GM19463 (cell line): ENCODE results near the gene CCNQ.
A peak's percentile ranks its signal among the peaks of the same experiment; 100 is the strongest.

ENCODE experiments used
- ATAC-seq: cut with Tn5 transposase; IDR thresholded peaks from one replicate; pipeline ENCODE4 v1.9.1; 2021; ENCODE audit warnings: mild to moderate bottlenecking, moderate library complexity; ENCODE audit not compliant: unreplicated experiment

Gene CCNQ

GRCh38 chrX:153637121-153638040 lies 38.4 kb upstream of the CCNQ start:
- ATAC-seq = no peak

- no peak for ATAC-seq
These were observed 37.8 kb upstream of the CCNQ start for GRCh38 chrX:153636716-153637115.

DNA sequence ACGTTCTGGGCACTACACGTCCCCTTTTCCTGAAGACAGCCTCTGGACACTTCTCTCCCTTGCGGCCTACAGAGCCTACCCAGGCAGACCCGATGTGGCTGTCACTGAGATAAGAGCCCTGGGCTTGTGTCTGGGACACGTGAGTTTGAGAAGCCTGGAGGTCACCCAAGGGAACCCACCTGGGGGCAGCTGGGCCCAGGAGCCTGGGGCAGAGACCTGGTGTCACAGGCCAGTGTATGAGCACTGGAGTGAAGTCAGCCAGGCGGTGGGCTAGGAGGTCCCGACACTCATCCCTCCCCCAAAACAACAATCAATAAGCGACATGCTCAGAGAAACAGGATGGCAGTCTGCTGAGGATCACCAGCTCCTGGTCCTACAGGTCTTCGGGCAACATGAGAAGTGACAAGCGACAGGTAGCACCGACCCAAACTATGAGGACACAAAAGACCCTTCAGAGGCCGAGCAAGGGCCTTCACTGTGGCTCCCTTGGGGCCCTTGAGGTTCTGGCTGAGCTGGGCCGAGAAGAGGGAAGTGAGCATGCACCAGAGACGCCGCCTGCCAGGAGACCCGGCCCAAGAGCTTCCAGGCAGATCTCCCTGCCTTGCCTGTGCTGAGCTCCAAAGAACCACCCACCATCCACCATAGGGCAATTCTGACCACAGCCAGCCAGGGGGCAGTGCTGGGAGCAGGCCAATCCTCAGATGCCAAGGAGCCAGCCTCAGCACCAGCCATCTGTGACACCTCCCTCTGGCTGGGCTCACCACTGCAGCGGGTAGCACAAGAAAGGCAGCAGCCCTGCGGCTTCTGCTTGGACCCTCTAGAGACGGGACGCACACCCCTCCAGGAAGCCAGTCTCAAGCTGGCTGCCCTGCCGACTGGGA lies 37.1 kb upstream of the CCNQ start:
- ATAC-seq = peak; percentile 84

DNA sequence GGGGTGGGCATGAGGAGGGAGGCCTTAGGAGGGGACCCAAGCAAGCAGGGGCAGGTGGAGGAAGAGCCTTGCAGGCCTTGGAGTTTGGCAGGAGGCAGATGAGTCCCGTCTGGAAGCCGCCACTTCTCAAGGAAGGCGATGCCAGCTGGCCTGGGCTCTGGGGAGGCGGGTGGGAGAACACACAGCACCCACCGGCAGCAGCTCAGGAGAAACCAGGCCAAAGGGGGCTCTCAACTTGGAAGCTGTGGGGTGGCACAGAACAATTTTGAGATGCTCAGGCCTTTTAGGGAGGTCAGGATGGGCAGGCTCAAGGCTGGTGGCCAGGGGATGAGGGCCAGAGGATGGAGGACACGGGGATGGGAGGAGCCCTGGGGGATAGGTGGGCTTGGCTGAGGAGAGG lies 36.4 kb upstream of the CCNQ start:
- no peak for ATAC-seq

DNA sequence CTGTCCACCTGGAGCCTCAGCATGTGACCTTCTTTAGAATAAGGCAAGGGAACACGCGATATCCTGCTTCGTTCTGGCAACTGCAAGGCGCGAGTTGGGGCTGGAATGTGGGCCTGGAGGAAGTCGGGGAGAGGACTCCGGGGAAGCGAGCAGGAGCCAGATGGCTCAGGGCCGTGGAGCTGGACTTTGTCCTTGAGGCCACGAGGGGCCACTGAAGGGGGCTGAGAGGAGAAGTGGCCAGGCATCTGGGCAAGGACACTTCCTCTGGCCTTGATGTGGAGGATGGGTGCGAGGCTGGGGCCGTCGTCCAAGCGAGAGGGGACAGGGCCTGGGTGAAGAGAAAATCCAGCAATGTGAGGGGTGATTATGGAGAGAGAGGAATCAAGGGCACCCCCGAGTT lies 35.9 kb upstream of the CCNQ start:
- ATAC-seq = no peak

- ATAC-seq = no peak
These were observed 35.3 kb upstream of the CCNQ start for GRCh38 chrX:153634236-153634635.

DNA sequence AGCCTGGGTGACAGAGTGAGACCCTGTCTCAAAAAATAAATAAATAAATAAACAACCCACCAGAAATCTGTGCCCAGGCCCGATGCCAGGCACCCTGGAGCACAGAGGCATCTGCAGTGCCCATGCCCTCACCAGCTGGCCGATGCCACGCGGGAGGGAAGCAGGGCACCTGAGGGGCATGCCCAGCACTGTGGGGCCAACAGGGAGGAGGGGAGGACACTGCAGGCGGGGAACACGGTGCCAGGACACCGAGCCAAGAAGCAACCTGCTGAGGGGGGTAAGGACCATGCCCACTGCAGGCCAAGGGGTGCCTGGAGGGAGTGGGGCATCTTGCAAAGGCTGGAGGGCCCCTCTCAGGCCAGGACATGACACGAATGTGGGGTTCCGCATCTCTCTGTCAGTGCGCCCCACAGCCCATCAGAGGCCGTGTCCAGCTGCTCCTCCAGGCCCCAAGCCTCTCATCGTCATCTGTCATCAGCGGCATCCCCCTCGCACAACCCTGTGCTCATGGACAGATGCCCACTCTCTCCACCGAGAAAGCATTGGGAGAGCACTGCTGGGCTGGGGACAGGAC lies 34.8 kb upstream of the CCNQ start:
- ATAC-seq = no peak

- no peak for ATAC-seq
These were observed 34.1 kb upstream of the CCNQ start for GRCh38 chrX:153633048-153633447.

- ATAC-seq = no peak
These were observed 33.6 kb upstream of the CCNQ start for GRCh38 chrX:153632595-153632946.

DNA sequence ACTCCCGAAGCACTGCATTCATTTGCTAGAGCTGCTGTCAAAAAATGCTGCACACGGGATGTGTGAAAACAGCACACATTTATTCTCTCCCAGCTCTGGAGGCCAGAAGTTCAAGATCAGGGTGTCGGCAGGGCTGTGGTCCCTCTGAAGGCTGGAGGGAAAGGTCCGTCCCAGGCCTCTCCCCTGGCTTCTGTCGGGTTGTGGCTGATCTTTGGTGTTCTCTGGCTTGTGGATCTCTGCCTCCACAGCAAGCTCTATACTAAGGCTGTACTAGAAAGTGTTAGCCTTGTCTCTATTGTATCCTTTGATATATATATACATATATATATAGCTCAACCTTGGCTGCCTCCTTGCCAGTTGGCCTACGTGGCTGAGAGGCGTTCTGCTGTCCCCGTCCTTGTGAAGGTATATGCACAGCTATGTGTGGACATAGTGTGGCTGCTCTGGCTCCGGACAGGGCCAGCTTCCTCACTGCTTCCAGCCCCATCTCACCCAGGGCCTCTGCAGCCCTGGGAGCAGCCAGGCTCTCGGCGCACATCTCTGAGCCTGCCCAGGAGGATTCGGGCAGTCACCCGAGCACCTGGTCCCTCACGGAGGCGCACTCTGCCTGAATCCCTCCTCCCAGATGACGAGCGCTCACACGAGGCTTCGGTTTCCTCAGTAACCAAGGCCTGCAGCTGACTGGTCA lies 33.1 kb upstream of the CCNQ start:
- no peak for ATAC-seq

DNA sequence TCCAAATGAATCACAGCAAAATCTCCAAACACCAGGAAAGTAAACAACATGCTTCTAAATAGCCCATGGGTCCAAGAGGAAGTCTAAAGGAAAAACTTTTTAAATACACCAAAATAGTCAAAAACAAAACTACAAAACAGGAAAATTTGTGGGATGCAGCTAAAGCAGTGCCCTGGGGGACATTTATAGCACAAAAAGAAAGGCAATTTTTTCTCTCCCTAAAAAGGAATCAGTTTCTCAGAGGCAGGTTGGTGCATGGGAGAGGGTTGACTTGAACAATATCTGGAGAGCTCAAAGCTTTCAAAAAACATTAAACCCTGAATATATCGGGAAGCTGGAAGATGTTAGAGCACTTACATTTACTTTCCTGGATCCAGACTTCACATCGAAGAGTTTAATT lies 32.4 kb upstream of the CCNQ start:
- ATAC-seq = no peak

GRCh38 chrX:153628665-153629064 lies 29.7 kb upstream of the CCNQ start:
- no peak for ATAC-seq

GRCh38 chrX:153628129-153628528 lies 29.2 kb upstream of the CCNQ start:
- ATAC-seq = no peak

- ATAC-seq = no peak
These were observed 28.8 kb upstream of the CCNQ start for GRCh38 chrX:153627675-153628111.

DNA sequence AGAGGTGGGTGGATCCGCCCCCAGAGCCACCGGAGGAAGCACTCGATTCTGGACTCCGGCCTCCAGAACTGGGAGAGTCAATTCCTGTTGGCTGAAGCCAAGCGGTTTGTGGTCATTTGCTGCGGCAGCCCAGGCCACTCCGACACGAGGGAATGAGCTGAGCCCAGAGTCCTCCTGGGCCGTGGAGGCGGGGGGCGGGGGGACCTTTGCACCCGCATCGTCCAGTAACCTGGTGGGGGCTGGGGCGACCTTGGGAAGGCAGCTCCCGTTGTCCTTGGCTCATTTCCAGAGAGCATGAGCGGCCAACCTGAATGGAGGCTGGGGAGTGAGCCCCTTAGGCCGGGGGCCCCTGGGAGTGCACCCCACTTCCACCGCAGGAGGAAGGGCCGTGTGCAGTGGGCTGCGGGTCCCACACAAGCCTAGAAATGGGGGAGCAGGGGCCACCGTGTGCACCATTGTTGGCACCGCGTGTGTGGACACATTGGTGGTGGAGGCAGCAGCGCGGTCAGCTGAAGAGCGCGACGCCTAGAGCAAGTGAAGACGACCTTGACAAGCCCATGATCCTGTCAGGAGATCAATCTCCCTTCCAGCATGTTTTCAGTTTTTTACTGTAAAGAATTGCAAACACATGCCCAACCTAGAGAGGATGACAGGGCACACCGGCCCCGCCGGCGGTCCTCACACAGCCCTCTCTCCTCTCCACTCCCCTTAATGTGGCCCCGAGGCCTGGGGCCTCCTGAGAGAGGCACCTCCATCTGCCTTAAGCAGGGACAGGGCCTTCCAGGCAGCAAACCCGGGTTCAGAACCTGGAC lies 28.1 kb upstream of the CCNQ start:
- no peak for ATAC-seq

DNA sequence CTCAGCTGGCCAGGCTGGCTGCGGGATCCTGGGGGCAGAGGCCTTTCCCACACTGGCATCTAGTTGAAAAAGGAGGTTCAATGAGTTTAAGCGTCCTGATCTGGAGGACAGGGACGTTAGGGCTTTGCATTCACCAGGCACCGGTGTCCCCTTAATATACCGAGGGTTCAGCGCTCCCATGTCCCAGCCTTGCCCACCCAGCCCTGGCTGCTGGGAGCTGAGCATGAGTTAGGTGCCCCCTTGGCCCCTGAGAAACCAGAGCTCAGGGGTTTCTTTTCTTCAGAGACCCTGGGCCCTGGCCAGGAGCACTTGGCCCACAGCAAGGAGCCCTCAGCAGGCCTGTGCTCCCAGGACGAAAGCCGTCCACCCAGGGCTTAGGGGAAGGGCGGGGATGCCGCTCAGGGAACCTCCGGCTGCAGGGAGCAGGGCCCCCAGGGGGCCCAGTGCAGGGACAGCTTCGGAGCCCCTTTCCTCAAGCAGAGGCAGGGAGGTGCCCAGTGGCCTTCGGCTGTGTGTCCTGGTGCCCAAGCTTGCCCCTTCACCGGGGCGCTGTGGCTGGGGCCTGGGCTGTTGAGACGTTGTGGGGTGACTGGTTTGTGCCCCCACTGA lies 27.2 kb upstream of the CCNQ start:
- ATAC-seq = no peak

DNA sequence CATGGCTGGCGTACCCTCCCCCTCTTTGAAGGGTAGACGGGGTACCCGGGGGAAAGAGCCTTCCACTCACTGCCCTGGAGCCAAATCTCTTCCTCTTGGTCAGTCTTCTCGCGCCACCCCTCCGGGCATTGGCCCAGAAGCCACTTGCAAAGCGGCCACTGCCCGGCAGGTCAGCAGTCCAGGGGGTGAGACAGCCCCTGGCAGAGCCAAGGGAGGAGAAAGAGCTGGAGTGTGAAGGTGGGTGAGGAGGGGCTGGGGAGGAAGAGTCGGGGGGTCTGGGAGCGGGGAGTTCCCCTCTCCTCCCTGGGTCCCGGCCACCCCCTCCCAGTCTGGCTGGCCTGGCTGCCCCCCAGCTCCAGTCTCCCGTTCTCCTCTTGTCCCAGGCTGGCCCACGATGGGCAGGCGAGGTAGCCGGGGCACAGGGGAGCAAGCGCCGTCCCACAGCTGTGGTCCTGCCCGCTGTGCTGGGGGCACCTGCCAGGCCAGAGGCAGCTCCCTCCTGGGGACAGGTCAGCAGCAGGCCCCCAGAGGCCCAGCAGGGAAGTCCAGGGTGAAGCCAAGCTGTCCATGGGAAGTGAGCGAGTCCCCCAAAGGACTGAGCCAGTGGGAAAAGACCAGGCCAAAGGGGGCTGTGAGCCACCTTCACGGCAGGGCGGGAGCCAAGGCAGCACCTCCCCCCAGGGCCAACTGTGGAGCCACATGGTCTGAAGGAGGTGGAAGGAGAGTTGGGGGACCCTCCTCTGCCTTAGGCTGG lies 26.5 kb upstream of the CCNQ start:
- ATAC-seq = no peak

GRCh38 chrX:153624196-153625091 lies 25.5 kb upstream of the CCNQ start:
- ATAC-seq = no peak
